Esophagus (tissue), 2 donors: ENCODE results near the gene AFF1. TPM values are rescaled to one million over a fixed set of nuclear protein-coding genes. Genes with fewer than 3 reads are reported as not detected.
A peak's percentile ranks its signal among the peaks of the same experiment; 100 is the strongest.

Source experiments
- H3K27ac ChIP-seq, 2 donors: one replicate each; pipeline ENCODE4 v1.5.1; 2013; ENCODE audit warnings: low read depth in 2 of 2, mild to moderate bottlenecking in 2 of 2, inconsistent platforms in 1 of 2, low read length in 1 of 2, moderate library complexity in 1 of 2
- H3K27me3 ChIP-seq, 2 donors: one replicate each; pipeline ENCODE4 v1.6.1; 2013; ENCODE audit warnings: low read length in 2 of 2, control low read depth in 1 of 2, mild to moderate bottlenecking in 1 of 2; ENCODE audit not compliant: insufficient read depth in 2 of 2, control insufficient read depth in 1 of 2
- H3K36me3 ChIP-seq, 2 donors: one replicate each; pipeline ENCODE4 v1.6.1; 2013; ENCODE audit warnings: low read length in 1 of 2; ENCODE audit not compliant: control insufficient read depth in 2 of 2, insufficient read depth in 2 of 2
- H3K4me1 ChIP-seq, 2 donors: one replicate each; pipeline ENCODE4 v1.6.1; 2013; ENCODE audit warnings: low read length in 1 of 2; ENCODE audit not compliant: control insufficient read depth in 2 of 2, insufficient read depth in 2 of 2
- H3K4me3 ChIP-seq, 2 donors: one replicate each; pipeline ENCODE4 v1.5.1; 2013; ENCODE audit warnings: low read length in 2 of 2, mild to moderate bottlenecking in 2 of 2, low read depth in 1 of 2, moderate library complexity in 1 of 2
- H3K9me3 ChIP-seq, 2 donors: one replicate each; pipeline ENCODE4 v1.6.1; 2013; ENCODE audit warnings: mild to moderate bottlenecking in 2 of 2, low read depth in 1 of 2, low read length in 1 of 2, moderate library complexity in 1 of 2; ENCODE audit not compliant: control insufficient read depth in 2 of 2, insufficient read depth in 1 of 2
- WGBS, 2 donors: extraction: QIAGEN DNeasy Blood & Tissue Kit; methylation state at CpG; one replicate each; pipeline ENCODE4 v1.1.7; 2013; 5-methylcytosine and 5-hydroxymethylcytosine counted together
- polyA plus RNA-seq, 2 donors: library from polyadenylated mRNA; stranded (reverse); fragments of 200-250 nt; gene quantifications; one replicate each; pipeline ENCODE4 v1.2.3, GENCODE V29; 2013
- donor health status: healthy with polysubstance abuse.
- donor health status: Bipolar disorder and iron deficiency.

AFF1 gene
- polyA plus RNA-seq, 2 donors: 7.5 to 10.4 TPM

DNA sequence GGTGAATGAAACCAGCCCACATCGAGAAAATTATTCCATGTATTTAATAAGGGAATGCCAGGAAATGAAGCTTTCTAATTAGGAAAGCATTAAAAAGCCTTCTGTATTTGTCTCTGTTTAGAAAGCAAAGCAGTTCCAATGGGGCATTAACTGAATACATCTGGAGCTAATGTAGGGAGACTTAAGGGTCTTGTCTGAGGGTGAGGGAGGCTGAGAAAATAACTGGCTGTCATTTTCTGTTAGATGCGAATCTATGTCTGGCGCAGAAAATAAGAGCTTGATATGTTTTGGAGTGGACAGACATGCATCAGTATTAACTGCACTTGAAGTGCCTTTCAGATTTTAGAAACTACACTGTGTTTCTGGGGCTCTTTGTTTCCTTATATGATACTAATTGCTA, 174.3 kb downstream of the AFF1 start:
- Histone ChIP-seq H3K4me1 (peaks cover 0 to under 1% of the 10 kb centered on the region in 2 donors), H3K9me3 (no peaks in the 10 kb centered on the region), H3K36me3 (peaks cover 3 to 4% of the 10 kb centered on the region in 2 donors), H3K27me3 (no peaks in the 10 kb centered on the region), H3K27ac (no peak overlapping the region), H3K4me3 (no peak overlapping the region)
- WGBS, 2 donors: 85 to 87% methylated on average over 3 of the region's 3 CpGs

DNA sequence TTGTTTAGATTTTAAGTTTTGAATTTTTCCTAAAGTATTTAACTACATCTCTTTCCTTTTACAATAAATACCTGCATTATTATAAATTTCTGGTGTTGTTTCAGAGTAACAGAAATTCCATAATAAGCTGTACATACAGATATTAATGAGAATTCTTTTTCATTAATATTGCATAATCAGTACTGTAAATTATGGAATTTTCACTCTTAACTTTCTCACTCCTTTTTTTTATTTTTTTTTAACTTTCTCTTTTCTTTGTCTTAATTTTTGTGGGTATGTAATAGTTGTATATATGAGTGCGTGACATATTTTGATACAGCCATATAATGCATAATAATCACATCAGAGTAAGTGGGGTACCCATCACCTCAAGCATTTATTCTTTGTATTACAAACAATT, 175.1 kb downstream of the AFF1 start:
- WGBS, 2 donors: 96 to 100% methylated on average over 1 of the region's 1 CpG
- no peaks in the 10 kb centered on the region for H3K9me3 ChIP-seq
- no peak overlapping the region for H3K27ac ChIP-seq
- no peaks in the 10 kb centered on the region for H3K27me3 ChIP-seq
- no peak overlapping the region for H3K4me3 ChIP-seq
- H3K36me3 ChIP-seq: peaks cover 9 to 10% of the 10 kb centered on the region in 2 donors
- H3K4me1 ChIP-seq: no peaks in the 10 kb centered on the region

DNA sequence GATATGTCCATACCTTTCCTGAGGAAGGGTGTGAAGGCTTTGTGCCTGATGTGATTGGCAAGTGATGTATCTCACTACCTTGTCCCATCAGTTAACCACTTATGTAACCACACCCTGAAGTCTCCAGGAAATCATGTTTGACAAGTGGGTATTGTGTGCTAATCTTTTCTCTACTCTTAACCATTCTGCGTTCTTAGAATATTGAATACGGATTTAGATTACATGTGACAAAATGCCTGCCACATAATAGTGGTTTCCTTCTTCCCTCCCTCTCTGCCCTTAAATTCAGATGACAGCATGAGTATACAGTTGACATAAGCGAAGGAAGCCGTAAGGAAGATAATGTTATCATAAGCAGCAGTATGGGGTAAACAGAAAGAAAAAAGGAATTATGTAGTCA, 177.3 kb downstream of the AFF1 start:
- 78 to 91% methylated on average over 4 of the region's 4 CpGs for WGBS, 2 donors
- no peaks in the 10 kb centered on the region for H3K9me3 ChIP-seq
- peaks cover 10 to 20% of the 10 kb centered on the region in 2 donors for H3K36me3 ChIP-seq
- H3K4me3 ChIP-seq: no peak overlapping the region
- H3K27me3 ChIP-seq: no peaks in the 10 kb centered on the region
- H3K27ac ChIP-seq: no peak overlapping the region
- peaks cover 1 to 2% of the 10 kb centered on the region in 2 donors for H3K4me1 ChIP-seq

DNA sequence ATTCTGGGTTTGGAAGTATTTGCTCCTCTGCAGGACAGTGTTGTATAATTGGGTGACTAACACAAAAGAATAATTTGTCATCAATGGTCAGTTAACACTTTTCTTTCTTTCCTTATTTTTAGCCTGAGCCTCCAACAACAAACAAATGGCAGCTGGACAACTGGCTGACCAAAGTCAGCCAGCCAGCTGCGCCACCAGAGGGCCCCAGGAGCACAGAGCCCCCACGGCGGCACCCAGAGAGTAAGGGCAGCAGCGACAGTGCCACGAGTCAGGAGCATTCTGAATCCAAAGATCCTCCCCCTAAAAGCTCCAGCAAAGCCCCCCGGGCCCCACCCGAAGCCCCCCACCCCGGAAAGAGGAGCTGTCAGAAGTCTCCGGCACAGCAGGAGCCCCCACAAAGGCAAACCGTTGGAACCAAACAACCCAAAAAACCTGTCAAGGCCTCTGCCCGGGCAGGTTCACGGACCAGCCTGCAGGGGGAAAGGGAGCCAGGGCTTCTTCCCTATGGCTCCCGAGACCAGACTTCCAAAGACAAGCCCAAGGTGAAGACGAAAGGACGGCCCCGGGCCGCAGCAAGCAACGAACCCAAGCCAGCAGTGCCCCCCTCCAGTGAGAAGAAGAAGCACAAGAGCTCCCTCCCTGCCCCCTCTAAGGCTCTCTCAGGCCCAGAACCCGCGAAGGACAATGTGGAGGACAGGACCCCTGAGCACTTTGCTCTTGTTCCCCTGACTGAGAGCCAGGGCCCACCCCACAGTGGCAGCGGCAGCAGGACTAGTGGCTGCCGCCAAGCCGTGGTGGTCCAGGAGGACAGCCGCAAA, 179.6 kb downstream of the AFF1 start:
- H3K36me3 ChIP-seq: peaks cover 7 to 19% of the 10 kb centered on the region in 2 donors

DNA sequence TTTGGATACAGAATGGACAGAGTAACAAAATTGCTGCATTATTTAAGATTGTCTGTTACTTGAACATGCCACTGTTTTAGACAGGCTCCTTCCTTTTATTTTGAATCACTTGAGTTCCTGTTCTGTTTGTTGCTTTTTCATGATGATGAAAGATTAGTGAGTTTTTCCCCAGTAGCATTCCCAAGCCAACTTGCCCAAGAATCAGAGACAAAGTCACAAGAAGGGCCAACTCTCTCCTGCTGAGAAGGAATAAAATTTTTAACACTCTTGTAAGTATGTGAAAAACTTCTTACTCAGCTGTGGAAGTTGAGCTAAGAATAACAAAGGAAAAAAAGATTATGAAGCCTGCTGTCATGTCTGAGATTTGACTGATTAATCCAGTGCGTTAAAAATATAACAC, 181.4 kb downstream of the AFF1 start:
- Histone ChIP-seq H3K36me3 (peaks cover 7 to 19% of the 10 kb centered on the region in 2 donors), H3K4me1 (peaks cover 3 to 6% of the 10 kb centered on the region in 2 donors), H3K27me3 (no peaks in the 10 kb centered on the region), H3K4me3 (no peak overlapping the region), H3K9me3 (no peaks in the 10 kb centered on the region), H3K27ac (no peak overlapping the region)
- WGBS, 2 donors: 68 to 85% methylated on average over 1 of the region's 1 CpG

More for the DNA sequence above, 179.6 kb downstream of the AFF1 start:
- Histone ChIP-seq H3K27me3 (no peaks in the 10 kb centered on the region), H3K4me1 (peaks cover 1 to 3% of the 10 kb centered on the region in 2 donors), H3K9me3 (no peaks in the 10 kb centered on the region), H3K4me3 (no peak overlapping the region), H3K27ac (no peak overlapping the region)
- 90 to 93% methylated on average over 24 of the region's 24 CpGs for WGBS, 2 donors

DNA sequence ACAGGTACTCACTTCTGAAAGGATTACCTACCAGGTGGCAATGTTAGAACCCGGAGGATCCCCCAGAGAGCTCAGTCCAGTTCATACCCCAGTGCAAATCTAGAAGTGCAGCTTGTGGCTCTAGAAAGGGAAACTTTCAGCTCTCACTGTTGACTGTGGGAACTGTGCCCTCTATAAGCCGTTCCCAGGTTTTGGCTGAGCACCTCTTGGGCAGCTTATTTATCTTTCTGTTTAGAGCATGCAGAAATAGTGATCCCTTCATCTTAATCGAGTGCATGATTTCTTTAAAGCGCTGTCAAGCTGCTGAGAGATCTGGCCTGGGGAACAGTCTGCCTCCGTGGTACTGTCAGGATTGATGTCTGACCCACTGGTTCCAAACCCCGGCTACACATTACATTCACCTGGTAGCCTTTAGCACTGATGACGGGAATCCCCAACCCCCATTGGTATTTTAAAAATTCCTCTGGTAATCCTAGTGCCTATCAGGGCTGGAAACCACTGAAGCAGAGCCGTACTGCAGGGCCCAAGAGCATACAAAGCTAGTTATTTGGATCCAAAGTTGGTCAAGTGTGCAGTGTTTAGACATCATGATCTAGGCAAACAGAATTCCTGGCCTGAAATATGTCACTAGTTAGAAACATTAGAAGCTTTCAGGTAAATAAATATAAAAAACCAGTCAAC, 182.4 kb downstream of the AFF1 start:
- WGBS, 2 donors: 47 to 54% methylated on average over 8 of the region's 8 CpGs
- Histone ChIP-seq H3K4me3 (no peak overlapping the region), H3K27me3 (no peaks in the 10 kb centered on the region), H3K36me3 (peaks cover 7 to 19% of the 10 kb centered on the region in 2 donors), H3K4me1 (peaks cover 3 to 7% of the 10 kb centered on the region in 2 donors), H3K9me3 (no peaks in the 10 kb centered on the region), H3K27ac (peak overlapping the region; percentile 56 to 69)

DNA sequence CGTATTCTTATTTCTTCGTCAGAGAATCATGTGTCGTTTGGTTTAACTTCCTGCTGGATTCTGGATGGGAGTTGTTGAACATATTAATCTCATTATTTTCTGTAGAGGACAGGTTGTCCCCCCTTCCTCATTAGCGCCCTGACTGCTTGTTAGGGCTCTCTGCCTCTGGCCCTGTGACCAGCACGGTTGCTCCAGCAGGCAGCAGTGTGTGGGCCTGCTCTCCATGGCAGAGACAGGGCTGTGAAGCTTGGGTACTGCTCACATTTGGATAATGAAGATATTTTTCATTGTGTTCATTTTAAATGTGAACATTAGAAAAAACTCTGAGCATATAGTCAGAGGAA, 182.9 kb downstream of the AFF1 start:
- peak overlapping the region; percentile 39 to 45 for H3K27ac ChIP-seq

DNA sequence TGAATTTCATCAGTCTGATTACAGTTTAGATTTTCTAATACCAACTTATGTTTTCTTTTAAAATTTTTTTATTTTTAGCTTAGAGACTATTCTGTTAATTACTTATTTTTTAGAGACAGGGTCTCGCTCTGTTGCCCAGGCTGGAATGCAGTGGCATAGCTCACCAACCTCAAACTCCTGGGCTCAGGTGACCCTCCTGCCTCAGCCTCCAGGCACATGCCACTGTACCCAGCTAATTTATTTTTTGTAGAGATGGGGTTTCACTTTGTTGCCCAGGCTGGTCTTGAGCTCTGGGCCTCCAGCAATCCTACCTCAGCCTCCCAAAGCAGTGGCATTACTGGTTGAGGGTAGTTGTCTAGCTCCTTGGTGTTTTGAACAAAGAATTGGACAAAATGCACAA, 183.6 kb downstream of the AFF1 start:
- Histone ChIP-seq H3K9me3 (no peaks in the 10 kb centered on the region), H3K4me1 (peaks cover 3 to 7% of the 10 kb centered on the region in 2 donors), H3K27ac (no peak overlapping the region), H3K4me3 (no peak overlapping the region), H3K36me3 (peaks cover 7 to 17% of the 10 kb centered on the region in 2 donors), H3K27me3 (no peaks in the 10 kb centered on the region)
- WGBS, 2 donors: 93 to 98% methylated on average over 1 of the region's 1 CpG

More for the DNA sequence above, 182.9 kb downstream of the AFF1 start:
- H3K4me3 ChIP-seq: no peak overlapping the region
- WGBS, 2 donors: 61 to 65% methylated on average over 5 of the region's 5 CpGs
- peaks cover 7 to 19% of the 10 kb centered on the region in 2 donors for H3K36me3 ChIP-seq
- H3K4me1 ChIP-seq: peaks cover 3 to 7% of the 10 kb centered on the region in 2 donors
- no peaks in the 10 kb centered on the region for H3K27me3 ChIP-seq
- no peaks in the 10 kb centered on the region for H3K9me3 ChIP-seq

DNA sequence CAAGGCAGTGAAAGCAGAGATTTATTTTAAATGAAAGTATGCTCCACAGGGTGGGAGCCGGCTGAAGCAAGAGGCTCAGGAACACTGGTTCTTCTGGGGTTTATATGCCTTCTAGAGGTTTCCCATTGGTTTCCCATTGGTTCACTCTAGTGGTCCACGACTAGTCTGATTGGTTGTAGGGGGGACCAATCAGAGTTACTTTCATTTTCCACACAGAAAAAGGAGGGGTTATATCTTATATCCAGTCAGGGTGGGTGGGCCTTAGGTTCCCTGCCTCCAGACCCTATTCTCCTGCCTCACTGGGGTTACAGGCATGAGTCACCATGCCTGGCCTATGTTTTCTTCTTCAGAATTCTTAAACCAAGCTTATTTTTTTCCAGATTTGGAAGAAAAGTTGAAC, 184.0 kb downstream of the AFF1 start:
- no peaks in the 10 kb centered on the region for H3K27me3 ChIP-seq
- peaks cover 3 to 7% of the 10 kb centered on the region in 2 donors for H3K4me1 ChIP-seq
- H3K4me3 ChIP-seq: no peak overlapping the region
- H3K9me3 ChIP-seq: no peaks in the 10 kb centered on the region
- whole genome bisulfite sequencing, 2 donors: 91 to 95% methylated on average over 2 of the region's 2 CpGs
- H3K36me3 ChIP-seq: peaks cover 7 to 17% of the 10 kb centered on the region in 2 donors
- peak overlapping the region in 1 of 2 donors; percentile 15 for H3K27ac ChIP-seq
